Pulmonary artery endothelial cell (primary cell): ENCODE results near the gene AVPR1B. TPM values are rescaled to one million over a fixed set of nuclear protein-coding genes. Genes with fewer than 3 reads are reported as not detected.

Source experiments
- DNase-seq: peaks from one replicate; pipeline ENCODE4 v3.0.0-alpha.2; 2011; ENCODE audit warnings: low read depth, low spot score
- total RNA-seq: library from RNA; depleted of rRNA; stranded (reverse); fragments of >200 nt; gene quantifications from 2 replicates; pipeline ENCODE4 v1.2.3, GENCODE V29; 2014

AVPR1B gene
- total RNA-seq, 1 donor from 2014 or later: not detected

GRCh38 chr1:206112600-206113301, 4.4 kb downstream of the AVPR1B start:
- no peak for DNase-seq

GRCh38 chr1:206111271-206111927, 5.8 kb downstream of the AVPR1B start:
- DNase-seq: no peak

- no peak for DNase-seq
These were observed 6.4 kb downstream of the AVPR1B start for GRCh38 chr1:206110820-206111219.

- DNase-seq: no peak
These were observed 7.0 kb downstream of the AVPR1B start for GRCh38 chr1:206110161-206110560.

GRCh38 chr1:206109718-206110117, 7.5 kb downstream of the AVPR1B start:
- DNase-seq: no peak

GRCh38 chr1:206108635-206109034, 8.6 kb downstream of the AVPR1B start:
- no peak for DNase-seq

- DNase-seq: no peak
These were observed 10.0 kb downstream of the AVPR1B start for GRCh38 chr1:206107168-206107544.

- DNase-seq: peak; percentile 56
These were observed 10.6 kb downstream of the AVPR1B start for GRCh38 chr1:206106328-206107167.

- DNase-seq: no peak
These were observed 11.7 kb downstream of the AVPR1B start for GRCh38 chr1:206105464-206105995.

- DNase-seq: no peak
These were observed 13.2 kb downstream of the AVPR1B start for GRCh38 chr1:206103979-206104378.

- no peak for DNase-seq
These were observed 14.8 kb downstream of the AVPR1B start for GRCh38 chr1:206102292-206102936.

GRCh38 chr1:206101351-206102045, 15.7 kb downstream of the AVPR1B start:
- no peak for DNase-seq

- no peak for DNase-seq
These were observed 16.9 kb downstream of the AVPR1B start for GRCh38 chr1:206100226-206100815.

- no peak for DNase-seq
These were observed 18.8 kb downstream of the AVPR1B start for GRCh38 chr1:206098242-206098919.

GRCh38 chr1:206097381-206097780, 19.8 kb downstream of the AVPR1B start:
- DNase-seq: no peak

GRCh38 chr1:206094024-206094423, 23.2 kb downstream of the AVPR1B start:
- no peak for DNase-seq

GRCh38 chr1:206089341-206089740, 27.8 kb downstream of the AVPR1B start:
- DNase-seq: no peak

- no peak for DNase-seq
These were observed 30.1 kb downstream of the AVPR1B start for GRCh38 chr1:206087091-206087490.

GRCh38 chr1:206083750-206084149, 33.4 kb downstream of the AVPR1B start:
- DNase-seq: no peak
